Measurements from ENCODE around the gene SLC26A8.
"Not testable (repeated sequence)": the region's sequence is repeated elsewhere in the genome, so short reads cannot be mapped to it uniquely, and the experiment has no call there.

SLC26A8 gene

DNA sequence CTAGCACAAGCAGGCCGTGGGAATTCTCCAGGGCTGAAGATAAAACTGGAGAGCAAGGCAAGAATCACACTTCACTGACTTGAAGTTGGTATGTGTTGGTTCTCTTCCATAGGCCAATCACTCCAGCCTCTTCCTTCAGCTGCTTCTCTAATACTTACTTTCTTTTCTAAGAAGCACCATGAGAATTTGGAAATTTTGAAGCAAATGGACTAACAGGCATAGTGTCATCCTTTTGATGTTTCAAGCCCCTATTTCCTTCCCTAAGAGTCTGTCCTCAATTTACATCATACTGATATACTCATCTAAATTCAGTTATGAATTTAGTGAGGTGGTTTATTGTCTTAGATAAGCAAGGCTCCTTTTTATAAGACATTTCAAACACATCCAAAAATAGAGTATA lies 24.0 kb downstream of the SLC26A8 start:
- no peak for DNase-seq

DNA sequence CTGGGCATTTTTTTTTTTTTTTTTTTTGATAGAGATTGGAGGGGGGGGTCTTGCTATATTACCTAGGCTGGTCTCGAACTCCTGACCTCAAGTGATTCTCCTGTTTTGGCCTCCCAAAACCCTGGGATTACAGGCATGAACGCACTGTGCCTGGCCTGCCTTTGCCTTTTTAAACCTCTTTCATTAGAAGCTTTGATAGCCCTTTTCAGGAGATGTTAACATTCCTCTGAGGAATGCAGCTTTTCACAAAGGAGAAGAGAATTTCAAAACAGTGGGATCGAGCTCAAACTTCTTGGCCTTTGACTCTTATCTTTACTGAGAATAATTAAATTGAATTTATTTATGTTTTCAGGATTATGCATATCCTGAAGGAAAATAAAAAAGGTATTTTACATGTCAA lies 31.3 kb downstream of the SLC26A8 start:
- DNase-seq = no peak

DNA sequence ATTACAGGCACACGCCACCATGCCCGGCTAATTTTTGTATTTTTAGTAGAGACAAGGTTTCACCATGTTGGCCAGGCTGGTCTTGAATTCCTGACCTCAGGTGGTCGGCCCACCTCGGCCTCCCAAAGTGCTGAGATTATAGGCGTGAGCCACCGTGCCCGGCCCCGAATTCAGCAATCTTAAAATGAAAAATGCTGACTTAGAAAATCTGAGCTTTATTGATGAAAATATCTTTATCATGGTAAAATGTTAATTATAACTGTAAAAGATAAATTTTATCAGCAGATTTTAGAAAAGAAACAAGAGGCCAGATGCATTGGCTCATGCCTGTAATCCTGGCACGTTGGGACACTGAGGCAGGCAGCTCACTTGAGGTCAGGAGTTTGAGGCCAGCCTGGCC lies 36.4 kb downstream of the SLC26A8 start:
- DNase-seq = not testable (repeated sequence)

- no peak for DNase-seq
Measured at GRCh38 chr6:35984701-35985100, 39.7 kb downstream of the SLC26A8 start.

GRCh38 chr6:35980991-35981645 lies 43.3 kb downstream of the SLC26A8 start:
- DNase-seq = no peak

DNA sequence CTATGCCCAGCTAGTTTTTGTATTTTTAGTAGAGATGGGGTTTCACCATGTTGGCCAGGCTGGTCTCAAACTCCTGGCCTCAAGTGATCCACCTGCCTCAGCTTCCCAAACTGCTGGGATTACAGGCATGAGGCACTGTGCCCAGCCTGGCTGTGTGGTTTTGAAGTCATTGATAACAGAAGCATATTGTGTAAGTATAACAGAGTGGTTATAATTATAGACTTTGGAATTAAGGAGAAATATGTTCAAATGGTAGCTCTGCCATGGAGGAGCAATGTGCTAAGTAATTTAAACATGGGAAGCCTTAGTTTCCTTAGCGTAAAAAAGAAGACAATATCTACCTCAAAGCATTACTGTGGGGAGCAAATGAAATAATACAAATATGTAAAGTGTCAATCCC lies 44.3 kb downstream of the SLC26A8 start:
- not testable (repeated sequence) for DNase-seq

- no peak for DNase-seq
Measured at GRCh38 chr6:35977308-35977707, 47.1 kb downstream of the SLC26A8 start.

GRCh38 chr6:35973670-35974222 lies 50.7 kb downstream of the SLC26A8 start:
- DNase-seq = peak; percentile 56

- no peak for DNase-seq
Measured at GRCh38 chr6:35972471-35973367, 51.7 kb downstream of the SLC26A8 start.

DNA sequence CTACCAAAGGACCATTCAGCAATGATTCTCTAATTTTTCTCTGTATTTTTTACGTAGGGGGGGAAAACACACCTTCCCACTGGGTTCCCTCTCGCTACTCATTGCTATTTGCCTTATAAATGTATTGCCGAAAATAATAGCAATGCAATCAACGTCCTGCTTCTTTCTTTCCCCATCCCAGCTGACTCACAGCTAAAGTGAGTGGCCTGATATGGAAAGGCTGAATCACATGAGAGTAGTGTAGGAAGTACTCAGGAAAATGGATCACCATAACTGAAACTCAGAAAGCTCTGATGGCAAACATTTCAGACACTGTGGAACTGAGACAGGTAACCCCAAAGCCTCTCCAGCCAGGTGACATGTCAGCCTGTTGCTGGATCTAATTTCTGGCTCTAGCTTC lies 54.3 kb downstream of the SLC26A8 start:
- DNase-seq = no peak

DNA sequence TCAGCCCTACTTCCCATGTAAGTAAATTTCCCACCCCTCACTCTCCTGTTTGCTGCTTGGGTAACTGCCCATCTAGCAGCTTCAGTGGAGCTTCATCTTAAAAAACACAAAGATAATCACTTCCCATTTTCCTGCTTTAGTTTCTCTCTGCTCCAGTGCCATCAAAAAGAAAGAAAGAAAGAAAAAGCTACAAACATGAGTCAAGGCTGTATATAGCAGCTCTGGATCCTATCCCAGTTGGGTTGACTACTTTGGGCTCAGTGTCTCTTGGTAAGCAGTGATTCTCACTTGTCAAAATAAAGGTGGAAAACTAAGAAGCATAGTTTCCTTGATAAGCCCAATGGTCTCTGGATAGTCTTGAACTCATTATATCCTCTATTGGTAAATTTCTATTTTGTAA lies 54.8 kb downstream of the SLC26A8 start:
- no peak for DNase-seq

DNA sequence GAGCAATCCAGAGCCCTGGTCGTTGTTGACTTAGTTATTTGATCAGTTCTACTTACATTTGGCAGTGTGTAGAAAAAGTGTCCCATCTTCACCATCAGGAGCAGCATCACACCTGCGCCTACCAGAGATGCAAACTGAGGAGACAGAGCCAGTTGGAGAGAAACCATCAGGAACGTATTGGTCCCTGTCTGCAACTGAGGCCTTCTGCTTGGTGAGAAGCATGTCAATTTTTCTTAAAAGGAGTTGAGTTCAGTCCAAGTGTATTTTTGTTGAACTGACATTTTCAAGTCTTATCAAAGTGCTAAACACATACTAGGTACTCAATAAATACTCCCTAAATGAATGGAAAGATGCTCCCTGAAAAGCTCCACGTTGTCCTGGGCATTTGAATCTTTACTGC lies 55.6 kb downstream of the SLC26A8 start:
- no peak for DNase-seq

- no peak for DNase-seq
Measured at GRCh38 chr6:35967076-35967774, 57.2 kb downstream of the SLC26A8 start.

DNA sequence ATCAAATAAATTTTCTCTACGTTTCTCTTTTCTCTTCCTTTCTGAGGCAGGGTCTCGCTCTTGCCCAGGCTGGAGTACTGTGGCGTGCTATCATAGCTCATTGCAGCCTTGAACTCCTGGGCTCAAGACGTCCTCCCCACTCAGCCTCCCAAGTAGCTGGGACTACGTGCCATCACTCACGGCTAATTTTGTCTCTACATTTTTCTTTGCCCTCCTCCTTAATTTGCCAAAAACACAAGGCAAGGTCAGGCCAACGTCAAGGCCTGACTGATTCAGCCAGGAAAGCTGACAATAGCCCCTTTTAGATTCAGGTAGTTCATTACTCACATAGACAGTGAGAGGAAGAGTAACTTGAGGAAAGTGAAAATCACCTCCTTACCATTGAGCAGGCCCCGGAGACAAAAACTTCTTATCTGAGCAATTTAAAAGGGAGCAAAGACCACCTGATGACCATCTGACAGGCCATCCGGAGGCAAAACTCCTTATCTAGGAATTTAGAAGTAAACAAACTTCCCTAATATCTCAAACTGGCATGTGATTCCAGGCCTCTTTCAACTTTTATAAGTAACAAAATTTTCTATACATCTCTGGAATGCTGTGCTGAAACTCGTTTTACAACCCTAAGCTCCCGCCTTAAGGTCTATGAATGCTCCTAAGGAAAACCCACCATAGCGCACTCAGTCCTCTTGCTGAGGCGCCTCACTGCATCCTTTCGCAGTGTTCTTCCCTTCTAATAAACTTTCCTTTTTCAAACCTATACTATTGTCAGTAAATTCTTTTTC lies 61.5 kb downstream of the SLC26A8 start:
- DNase-seq = no peak

- no peak for DNase-seq
Measured at GRCh38 chr6:35960187-35960586, 64.3 kb downstream of the SLC26A8 start.

DNA sequence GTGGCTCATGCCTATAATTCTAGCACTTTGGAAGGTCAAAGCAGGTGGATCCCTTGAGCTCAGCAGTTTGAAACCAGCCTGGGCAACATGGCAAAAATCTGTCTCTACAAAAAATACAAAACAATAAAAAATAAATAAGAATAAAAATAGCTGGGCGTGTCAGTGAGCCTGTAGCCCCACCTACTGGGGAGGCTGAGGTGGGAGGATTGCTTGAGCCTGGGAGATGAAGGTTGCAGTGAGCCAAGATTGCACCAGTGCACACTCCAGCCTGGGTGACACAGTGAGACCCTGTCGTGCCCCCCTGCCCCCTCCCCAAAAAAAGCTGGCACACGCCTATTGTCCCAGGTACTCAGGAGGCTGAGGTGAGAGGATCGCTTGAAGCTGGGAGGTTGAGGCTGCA lies 68.5 kb downstream of the SLC26A8 start:
- DNase-seq = no peak

DNA sequence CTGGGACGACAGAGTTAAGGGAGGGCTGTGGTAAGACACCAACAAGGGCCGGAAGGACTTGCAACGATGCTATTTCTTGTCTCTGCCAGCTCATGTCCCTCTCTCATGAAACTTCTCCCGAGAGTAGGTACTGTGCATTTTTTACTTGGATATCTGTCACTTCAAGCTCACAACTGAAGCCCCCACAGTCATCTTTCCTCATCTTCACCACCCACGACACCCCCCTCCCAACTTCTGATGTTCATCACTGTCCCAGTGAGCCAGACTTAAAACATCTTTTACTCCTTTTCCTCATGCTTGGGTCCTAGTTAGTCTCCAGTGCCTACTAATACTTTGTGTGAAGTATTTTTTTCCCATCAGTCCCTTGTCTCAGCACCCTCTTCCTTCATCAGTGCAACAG lies 68.9 kb downstream of the SLC26A8 start:
- DNase-seq = no peak

- no peak for DNase-seq
Measured at GRCh38 chr6:35955071-35955470, 69.4 kb downstream of the SLC26A8 start.

DNA sequence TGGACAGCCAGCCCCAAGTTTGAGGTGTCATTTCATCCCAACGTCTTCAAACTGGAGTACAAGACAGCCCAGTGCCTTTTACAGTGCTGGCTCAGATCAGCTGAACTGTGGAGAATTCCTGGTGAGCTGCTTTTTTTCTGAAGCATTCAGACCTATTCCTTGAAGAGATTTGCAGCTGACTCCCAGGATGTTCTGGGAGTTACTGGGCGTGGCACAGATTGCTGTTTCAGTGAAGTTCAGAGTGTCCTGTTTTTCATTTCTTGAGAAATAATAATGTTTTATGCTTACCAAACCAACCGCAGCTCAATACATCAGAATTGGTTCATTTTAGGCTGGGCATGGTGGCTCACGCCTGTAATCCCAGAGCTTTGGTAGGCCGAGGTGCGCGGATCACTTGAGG lies 70.1 kb downstream of the SLC26A8 start:
- DNase-seq = no peak

DNA sequence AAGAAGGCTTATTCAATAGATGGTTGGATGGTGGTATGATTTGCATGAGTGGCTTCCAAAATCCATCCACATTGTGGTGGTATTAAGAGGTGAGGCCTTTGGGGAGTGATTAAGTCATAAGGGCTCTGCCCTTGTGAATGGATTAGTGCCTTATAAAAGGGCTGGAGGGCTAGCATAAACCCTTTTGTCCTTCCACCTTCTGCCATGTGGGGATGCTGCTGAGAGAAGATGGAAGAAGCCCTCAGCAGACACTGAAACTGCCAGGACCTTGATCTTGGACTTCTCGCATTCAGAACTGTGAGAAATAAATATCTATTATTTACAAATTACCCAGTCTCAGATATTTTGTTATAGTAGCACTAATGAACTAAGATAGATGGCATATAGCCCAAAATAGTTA lies 75.7 kb downstream of the SLC26A8 start:
- no peak for DNase-seq

- no peak for DNase-seq
Measured at GRCh38 chr6:35945650-35946025, 78.8 kb downstream of the SLC26A8 start.

DNA sequence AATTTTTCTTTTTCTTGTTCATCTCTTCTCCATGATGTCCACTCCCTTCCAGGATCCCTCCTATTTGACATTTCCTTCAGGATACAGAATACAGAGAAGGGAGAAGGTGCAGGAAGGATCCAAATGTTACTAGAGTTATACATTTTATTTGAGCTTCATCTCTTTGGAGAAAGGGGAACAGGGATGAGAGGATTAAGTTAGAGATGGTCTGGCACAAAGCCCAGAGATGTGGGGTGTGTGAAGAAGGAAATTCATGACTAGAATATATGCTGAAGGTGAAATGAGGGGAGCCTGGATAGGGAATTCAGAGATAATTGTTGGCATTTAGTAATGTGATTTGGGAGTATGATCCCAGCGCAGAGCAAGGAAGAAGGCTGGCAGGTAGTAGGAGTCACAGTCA lies 81.1 kb downstream of the SLC26A8 start:
- DNase-seq = no peak

DNA sequence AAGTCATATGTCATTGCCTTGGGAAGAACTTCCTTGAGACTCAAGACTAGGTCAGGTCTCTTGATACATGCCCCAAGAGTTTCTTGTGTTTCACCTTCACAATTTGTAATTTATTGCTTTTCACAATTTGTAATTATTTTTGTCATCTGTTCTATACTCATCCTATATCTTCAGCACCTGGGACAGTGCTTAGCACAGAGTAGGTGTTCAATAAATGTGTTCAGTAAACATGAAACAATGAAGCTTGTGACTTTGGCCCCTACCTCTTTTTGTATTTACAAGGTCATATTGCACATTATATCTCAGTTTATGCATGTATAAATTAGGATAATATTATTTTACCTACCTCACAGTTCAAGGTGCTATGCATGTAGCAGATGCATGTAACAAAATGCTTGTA lies 82.1 kb downstream of the SLC26A8 start:
- DNase-seq = no peak

Measured in activated CD8-positive, alpha-beta memory T cell treated with anti-CD3 and anti-CD28 coated beads, Interleukin-2, amount 50 U/mL, for 48 hours (primary cell).